Stomach (tissue), 4 donors: ENCODE measurements around the gene WDR64.

Experiments used
- CTCF ChIP-seq, 7 experiments: fragments of 450-650 bp in 4 of 7; fragments of 200-600 bp in 3 of 7; sonication (generic) in 3 of 7; IDR thresholded peaks; one replicate each; pipeline ENCODE4 v1.5.1; 2016 to 2019; ENCODE audit warnings: antibody characterized with exemption in 7 of 7, control low read depth in 2 of 7, mild to moderate bottlenecking in 1 of 7
- EP300 ChIP-seq: sonication (generic); formaldehyde crosslinking; IDR thresholded peaks from one replicate; pipeline ENCODE4 v1.6.1; 2017; ENCODE audit warnings: antibody characterized with exemption
- POLR2A ChIP-seq, 4 donors: fragments of 450-650 bp; IDR thresholded peaks; one replicate each; pipeline ENCODE4 v1.6.1; 2016; ENCODE audit warnings: antibody characterized with exemption in 4 of 4, control low read depth in 2 of 4, mild to moderate bottlenecking in 1 of 4, moderate library complexity in 1 of 4
- POLR2AphosphoS5 ChIP-seq, 3 donors: sonication (generic); formaldehyde crosslinking; IDR thresholded peaks; one replicate each; pipeline ENCODE4 v1.6.1; 2016; ENCODE audit warnings: antibody characterized with exemption in 3 of 3

GRCh38 chr1:241711326-241711725, 59.2 kb downstream of the WDR64 start:
- TF ChIP-seq EP300 (no peak), CTCF (IDR thresholded peaks at IDR 0.05) (no peak), POLR2AphosphoS5 (IDR thresholded peaks at IDR 0.05) (no peak), POLR2A (IDR thresholded peaks at IDR 0.05) (no peak)
